Activated CD8-positive, alpha-beta T cell treated with anti-CD3 and anti-CD28 coated beads, Interleukin-2, amount 10 ng/mL, durations not matched to agents 7 days and 5 days (primary cell): ENCODE data around the gene TBC1D19. TPM values are rescaled to one million over a fixed set of nuclear protein-coding genes. Genes with fewer than 3 reads are reported as not detected.
A peak's percentile ranks its signal among the peaks of the same experiment; 100 is the strongest.

Experiments used
- ATAC-seq: fragments of 150-1000 bp; cut with Tn5 transposase; one replicate; pipeline ENCODE4 v1.10.0; 2021; ENCODE audit warnings: moderate library complexity
- CTCF ChIA-PET: fragments of 350-600 bp; sonication (Branson Sonifier 250); formaldehyde crosslinking; loops from one replicate; lab custom pipeline; 2021; ENCODE audit warnings: antibody characterized with exemption; lab: Charles Lee
- POLR2A ChIA-PET: fragments of 350-600 bp; sonication (Branson Sonifier 250); formaldehyde crosslinking; loops from one replicate; lab custom pipeline; 2021; ENCODE audit warnings: antibody characterized with exemption; lab: Charles Lee
- DNase-seq: peaks from one replicate; pipeline ENCODE4 v3.0.0-alpha.2; 2020
- H3K27ac Mint-ChIP-seq: one replicate; pipeline ENCODE4 v1.8.0; 2021; ENCODE audit warnings: mild to moderate bottlenecking, mixed read lengths
- H3K27me3 Mint-ChIP-seq: one replicate; pipeline ENCODE4 v1.8.0; 2021; ENCODE audit warnings: low read depth, mixed read lengths
- H3K36me3 Mint-ChIP-seq: one replicate; pipeline ENCODE4 v1.8.0; 2021; ENCODE audit warnings: low read depth, mixed read lengths
- H3K4me1 Mint-ChIP-seq: one replicate; pipeline ENCODE4 v1.8.0; 2021; ENCODE audit warnings: low read depth, mixed read lengths
- H3K4me3 Mint-ChIP-seq: one replicate; pipeline ENCODE4 v1.8.0; 2021; ENCODE audit warnings: mild to moderate bottlenecking, mixed read lengths
- H3K9me3 Mint-ChIP-seq: one replicate; pipeline ENCODE4 v1.8.0; 2022; ENCODE audit warnings: mixed read lengths; ENCODE audit not compliant: insufficient read depth
- total RNA-seq, 2 experiments: library from RNA; stranded (reverse); gene quantifications; one replicate each; pipeline ENCODE4 v1.2.3, GENCODE V29; 2021

The TBC1D19 gene
- total RNA-seq, 2 experiments from 2014 or later = 4.7 to 5.7 TPM

DNA sequence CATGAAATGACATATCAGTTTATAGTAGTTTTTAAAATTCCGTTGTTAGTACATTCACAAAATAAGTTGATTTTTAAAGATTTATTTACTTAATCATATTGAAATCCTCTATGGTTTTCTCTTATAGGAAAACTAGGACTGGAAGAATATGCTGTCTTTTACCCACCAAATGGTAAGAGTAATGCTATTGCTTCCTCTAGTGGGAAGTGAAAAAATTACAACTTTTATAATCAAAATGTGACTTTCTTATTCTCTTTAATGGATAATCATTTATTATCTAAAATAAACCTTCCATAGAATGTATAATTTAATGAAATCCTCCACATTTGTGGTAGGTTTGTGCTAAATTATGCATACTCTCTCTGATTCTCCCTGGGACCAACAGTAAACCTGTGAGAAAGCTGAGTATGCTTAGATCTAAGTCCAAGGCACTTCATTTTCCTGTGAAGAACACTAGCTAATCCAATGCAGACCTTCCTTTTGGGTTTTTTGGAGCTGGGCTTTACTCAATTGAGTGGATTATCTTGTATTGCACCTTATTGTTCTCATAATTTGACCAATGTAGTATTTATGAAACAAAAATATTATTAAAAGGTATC is 136.2 kb downstream of the TBC1D19 start:
- ATAC-seq = no peak
- H3K4me3 Mint-ChIP-seq = no peak overlapping the region
- H3K27me3 Mint-ChIP-seq = no peaks in the 10 kb centered on the region
- no peak for DNase-seq
- H3K9me3 Mint-ChIP-seq = no peaks in the 10 kb centered on the region
- CTCF ChIA-PET = interaction anchor here (0.6 to 4.5 kb wide), 7 partner anchors 14 to 782 kb away, joined by 3 to 24 read pairs (median 3); no protein-coding TSS in a partner anchor
- H3K4me1 Mint-ChIP-seq = peaks cover 20% of the 10 kb centered on the region
- no peaks in the 10 kb centered on the region for H3K36me3 Mint-ChIP-seq
- H3K27ac Mint-ChIP-seq = no peak overlapping the region
- POLR2A ChIA-PET = no interaction called here

DNA sequence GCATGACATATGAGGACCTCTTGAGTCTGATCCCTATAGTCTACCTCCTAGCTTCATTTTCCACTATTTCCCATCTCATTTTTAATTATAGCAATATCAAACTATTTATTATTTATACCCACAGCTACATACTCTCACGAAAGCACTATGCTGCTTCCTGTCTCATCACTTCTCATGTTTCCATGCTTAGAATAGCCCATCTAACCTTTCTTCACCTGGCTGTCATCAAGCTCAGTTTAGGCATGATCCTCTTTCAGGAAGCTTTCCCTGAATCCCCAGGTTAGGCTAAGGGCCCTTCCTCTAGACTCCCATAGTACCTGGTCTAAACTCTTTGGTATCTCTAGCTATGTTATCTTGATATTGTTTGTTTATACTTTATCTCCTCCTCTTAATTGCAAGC is 137.8 kb downstream of the TBC1D19 start:
- Mint-ChIP-seq H3K27me3 (no peaks in the 10 kb centered on the region), H3K4me1 (peaks cover 20% of the 10 kb centered on the region), H3K36me3 (no peaks in the 10 kb centered on the region), H3K4me3 (no peak overlapping the region), H3K9me3 (no peaks in the 10 kb centered on the region), H3K27ac (no peak overlapping the region)
- ATAC-seq = no peak
- no peak for DNase-seq
- POLR2A ChIA-PET = no interaction called here
- CTCF ChIA-PET = interaction anchor here (0.7 to 4.5 kb wide), 8 partner anchors 138 to 392 kb away, joined by 3 to 24 read pairs (median 4); no protein-coding TSS in a partner anchor

DNA sequence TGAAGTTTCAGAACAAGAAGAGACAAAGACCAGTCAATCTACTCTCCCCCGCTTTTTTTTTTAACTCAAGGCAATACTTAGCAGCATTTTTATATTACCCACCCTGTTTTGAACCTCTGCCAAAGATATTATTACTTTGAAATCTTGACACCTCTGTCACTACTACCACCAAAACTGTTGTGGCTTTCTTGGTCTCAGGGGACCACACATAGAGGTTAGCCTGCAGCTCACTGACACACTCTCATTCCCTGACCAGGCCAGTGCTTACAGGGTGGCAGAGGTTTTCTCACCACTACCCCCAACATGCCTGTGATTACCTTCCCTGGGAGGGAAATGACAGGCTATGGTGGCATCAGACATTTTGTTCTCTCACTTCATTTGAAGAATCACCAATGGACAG is 139.3 kb downstream of the TBC1D19 start:
- Mint-ChIP-seq H3K36me3 (no peaks in the 10 kb centered on the region), H3K4me3 (no peak overlapping the region), H3K9me3 (no peaks in the 10 kb centered on the region), H3K4me1 (peaks cover 20% of the 10 kb centered on the region), H3K27me3 (no peaks in the 10 kb centered on the region), H3K27ac (no peak overlapping the region)
- ATAC-seq (peak; percentile 61), DNase-seq (peak; percentile 33)
- CTCF ChIA-PET = interaction anchor here (0.6 to 4.5 kb wide), 3 partner anchors 101 to 287 kb away, joined by 4 to 24 read pairs (median 21); no protein-coding TSS in a partner anchor
- POLR2A ChIA-PET = interaction anchor here (0.6 kb wide), 1 partner anchor 141 kb away, joined by 3 read pairs; no protein-coding TSS in a partner anchor

DNA sequence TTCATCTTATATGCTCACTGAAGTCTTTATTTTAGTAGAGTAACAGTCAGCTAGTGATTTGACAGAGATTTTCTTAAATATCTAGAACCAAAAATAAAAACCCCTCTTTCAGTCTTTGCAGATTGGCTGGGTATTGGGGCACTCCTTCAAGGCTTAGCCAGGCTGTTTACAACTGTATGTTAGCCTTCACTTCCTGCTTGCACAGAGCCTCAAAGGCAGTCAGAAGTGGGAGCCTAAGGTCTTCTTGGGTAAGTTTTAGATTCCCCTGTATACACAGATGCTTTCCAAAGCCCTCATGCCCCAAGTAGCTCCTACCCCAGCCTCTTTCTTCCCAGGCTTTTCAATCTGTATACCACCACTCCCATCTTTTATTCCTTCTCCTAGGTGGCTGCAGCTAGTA is 140.7 kb downstream of the TBC1D19 start:
- POLR2A ChIA-PET = no interaction called here
- H3K27ac Mint-ChIP-seq = no peak overlapping the region
- ATAC-seq = no peak
- no peaks in the 10 kb centered on the region for H3K36me3 Mint-ChIP-seq
- H3K4me3 Mint-ChIP-seq = no peak overlapping the region
- DNase-seq = no peak
- H3K4me1 Mint-ChIP-seq = peaks cover 20% of the 10 kb centered on the region
- CTCF ChIA-PET = interaction anchor here (0.8 to 1.2 kb wide), 3 partner anchors 141 to 277 kb away, joined by 3 to 4 read pairs (median 3); partner anchors contain the start of gene TBC1D19
- H3K27me3 Mint-ChIP-seq = no peaks in the 10 kb centered on the region
- H3K9me3 Mint-ChIP-seq = no peaks in the 10 kb centered on the region

DNA sequence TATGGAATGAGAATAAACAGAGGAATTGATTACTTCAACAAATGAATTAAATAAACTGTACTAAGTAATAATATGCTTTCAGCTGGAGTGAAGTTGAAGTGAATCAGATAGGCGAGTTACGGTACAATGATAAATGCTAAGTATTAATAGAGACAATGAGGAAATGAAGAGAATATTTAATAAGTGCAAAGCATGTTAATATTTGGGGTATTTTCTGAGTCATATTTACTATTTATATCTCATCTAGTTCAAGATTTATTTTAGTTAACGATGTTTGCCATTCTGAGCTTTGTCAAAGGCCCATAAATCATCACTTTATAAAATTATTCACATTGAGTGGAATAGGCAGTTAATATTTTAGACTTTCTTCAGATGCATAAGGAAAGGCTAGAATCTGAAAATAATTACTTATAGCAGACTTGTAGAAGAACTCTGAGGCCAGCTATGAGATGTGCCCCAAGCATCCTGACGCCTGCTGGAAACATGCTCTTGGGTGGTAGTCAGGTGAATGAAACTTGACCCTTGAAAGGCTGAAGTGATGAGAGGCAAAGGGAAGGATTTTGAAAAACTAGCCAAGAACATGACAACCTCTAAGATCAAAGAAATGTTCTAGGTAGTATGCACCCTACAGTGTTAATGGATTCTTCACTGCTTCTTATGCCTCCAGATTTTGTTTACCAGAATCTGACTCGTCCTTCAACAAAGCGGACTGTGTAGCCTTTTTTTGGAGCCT is 142.9 kb downstream of the TBC1D19 start:
- ChIA-PET CTCF (no interaction called here), POLR2A (no interaction called here)
- Mint-ChIP-seq H3K27ac (no peak overlapping the region), H3K36me3 (no peaks in the 10 kb centered on the region), H3K4me3 (no peak overlapping the region), H3K27me3 (no peaks in the 10 kb centered on the region), H3K9me3 (no peaks in the 10 kb centered on the region), H3K4me1 (peaks cover 20% of the 10 kb centered on the region)
- DNase-seq (no peak), ATAC-seq (no peak)

DNA sequence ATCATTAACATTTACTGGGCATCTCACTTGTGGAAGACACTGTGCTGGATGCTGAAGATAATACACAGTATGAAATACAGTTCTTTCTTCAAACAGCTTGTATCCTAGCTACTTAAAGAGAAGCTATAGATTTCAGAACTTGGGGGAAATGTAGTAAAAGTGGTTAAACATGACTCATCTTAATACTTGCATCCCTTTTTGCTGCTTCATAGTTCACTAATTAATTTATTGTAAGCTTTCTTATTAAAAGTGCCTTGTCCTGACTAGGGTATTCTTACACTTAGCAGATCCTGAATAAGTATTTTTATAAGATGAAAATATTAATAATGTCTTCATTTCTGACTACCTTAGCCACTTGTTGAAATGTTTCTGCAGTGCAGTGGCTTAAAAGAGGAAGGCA is 144.0 kb downstream of the TBC1D19 start:
- Mint-ChIP-seq H3K4me1 (peaks cover 18% of the 10 kb centered on the region), H3K9me3 (no peaks in the 10 kb centered on the region), H3K27me3 (no peaks in the 10 kb centered on the region), H3K27ac (no peak overlapping the region), H3K36me3 (no peaks in the 10 kb centered on the region), H3K4me3 (no peak overlapping the region)
- ChIA-PET POLR2A (no interaction called here), CTCF (no interaction called here)
- no peak for DNase-seq
- ATAC-seq = no peak

DNA sequence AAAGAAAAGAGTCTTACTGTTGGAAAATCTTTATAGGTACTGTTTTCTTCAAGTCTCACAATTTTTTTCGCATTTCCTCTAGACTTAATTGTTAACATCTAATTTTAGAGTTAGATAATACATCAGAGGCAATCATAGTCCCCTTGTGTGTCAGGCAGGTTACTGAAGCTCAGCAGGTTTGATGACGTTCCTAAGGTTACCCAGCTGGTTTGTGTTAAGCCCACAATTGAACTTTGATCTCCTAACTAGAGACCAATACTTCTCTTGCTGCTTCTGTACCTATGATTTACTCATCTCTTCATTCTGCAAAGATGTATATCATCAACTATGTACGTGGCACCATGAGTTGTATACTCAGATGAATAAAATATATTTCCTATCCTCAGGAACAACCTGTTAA is 145.1 kb downstream of the TBC1D19 start:
- Mint-ChIP-seq H3K9me3 (no peaks in the 10 kb centered on the region), H3K4me3 (no peak overlapping the region), H3K36me3 (no peaks in the 10 kb centered on the region), H3K4me1 (peaks cover 8% of the 10 kb centered on the region), H3K27me3 (no peaks in the 10 kb centered on the region), H3K27ac (no peak overlapping the region)
- CTCF ChIA-PET = no interaction called here
- no peak for ATAC-seq
- POLR2A ChIA-PET = no interaction called here
- no peak for DNase-seq

DNA sequence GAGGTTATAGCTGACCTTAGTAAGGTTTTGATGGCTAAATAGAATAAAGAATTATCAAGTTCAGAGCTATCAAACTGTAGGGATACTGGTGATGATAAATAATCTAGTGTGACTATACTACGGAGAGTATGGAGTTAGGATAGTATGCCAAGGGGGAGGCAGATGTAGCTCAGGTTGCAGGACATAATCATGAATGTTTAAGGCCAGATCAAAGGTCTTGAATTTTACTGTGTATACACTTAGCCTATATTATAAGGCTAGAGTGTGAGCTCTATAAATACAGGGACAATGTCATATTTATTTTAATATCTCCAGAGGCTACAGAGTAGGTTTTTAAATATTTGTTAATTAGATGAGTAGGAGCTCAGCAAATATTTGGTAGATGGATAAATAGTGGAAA is 145.7 kb downstream of the TBC1D19 start:
- H3K27me3 Mint-ChIP-seq = no peaks in the 10 kb centered on the region

DNA sequence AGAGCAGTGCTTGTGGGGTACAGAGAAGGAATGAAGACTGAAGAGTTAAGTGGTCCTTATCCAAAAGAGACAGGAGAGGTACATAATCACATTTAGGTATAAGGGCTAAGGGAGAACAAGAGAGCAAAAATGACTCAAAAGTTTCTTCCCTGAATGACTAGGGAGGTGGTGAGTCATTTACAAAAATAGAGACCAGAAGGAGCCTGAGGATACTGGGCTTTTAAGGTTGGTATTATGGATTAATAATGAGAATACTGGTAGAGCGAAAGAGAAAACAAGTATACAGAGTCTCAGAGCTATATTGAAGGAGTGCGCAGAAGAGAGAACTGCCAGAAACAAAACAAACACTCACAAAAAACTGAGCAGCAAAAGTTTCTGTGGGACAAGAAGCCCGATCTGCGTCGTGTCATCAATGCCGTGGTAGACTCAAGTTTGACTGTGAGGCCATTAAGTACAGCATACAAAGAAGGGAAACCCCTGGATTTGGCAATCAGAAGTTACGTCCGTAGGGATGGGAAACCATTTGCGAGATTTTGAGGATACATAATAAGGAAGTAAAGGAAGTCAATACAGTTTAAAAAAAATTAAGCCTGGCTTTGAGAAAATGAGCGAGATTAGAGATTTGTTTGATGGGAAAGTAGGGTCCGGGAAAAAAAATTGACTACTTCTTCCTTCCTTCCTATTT is 147.6 kb downstream of the TBC1D19 start:
- CTCF ChIA-PET = no interaction called here
- DNase-seq = no peak

More for the DNA sequence above, 145.7 kb downstream of the TBC1D19 start:
- CTCF ChIA-PET = no interaction called here
- POLR2A ChIA-PET = no interaction called here
- H3K4me3 Mint-ChIP-seq = no peak overlapping the region
- H3K27ac Mint-ChIP-seq = no peak overlapping the region
- peaks cover 5% of the 10 kb centered on the region for H3K4me1 Mint-ChIP-seq
- no peak for DNase-seq
- no peaks in the 10 kb centered on the region for H3K36me3 Mint-ChIP-seq
- ATAC-seq = no peak
- H3K9me3 Mint-ChIP-seq = no peaks in the 10 kb centered on the region

DNA sequence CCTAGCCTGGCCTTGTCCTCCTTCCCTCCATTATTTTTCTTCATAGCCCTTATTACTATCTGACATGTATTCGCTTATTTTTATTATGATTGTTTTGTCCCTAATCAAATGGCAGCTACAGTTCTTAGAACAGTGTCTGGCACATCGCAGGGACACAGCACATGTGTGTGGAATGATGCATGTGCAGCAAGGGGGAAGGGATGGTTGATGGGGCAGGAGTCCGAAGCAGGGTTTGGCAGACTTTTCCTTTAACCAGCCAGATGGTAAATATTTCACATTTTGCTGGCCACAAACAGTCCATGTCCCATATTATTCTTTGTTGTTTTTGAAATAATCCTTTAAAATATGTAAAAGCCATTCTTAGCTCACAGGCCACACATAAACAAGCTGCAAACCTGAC is 148.5 kb downstream of the TBC1D19 start:
- CTCF ChIA-PET = interaction anchor here (1.1 kb wide), 1 partner anchor 15 kb away, joined by 4 read pairs; no protein-coding TSS in a partner anchor
- no peak overlapping the region for H3K4me3 Mint-ChIP-seq
- ATAC-seq (no peak), DNase-seq (no peak)
- no peaks in the 10 kb centered on the region for H3K36me3 Mint-ChIP-seq
- H3K27ac Mint-ChIP-seq = no peak overlapping the region
- no peaks in the 10 kb centered on the region for H3K9me3 Mint-ChIP-seq
- H3K4me1 Mint-ChIP-seq = no peaks in the 10 kb centered on the region
- POLR2A ChIA-PET = no interaction called here
- no peaks in the 10 kb centered on the region for H3K27me3 Mint-ChIP-seq

More for the DNA sequence above, 147.6 kb downstream of the TBC1D19 start:
- H3K4me3 Mint-ChIP-seq = no peak overlapping the region
- ATAC-seq = no peak
- H3K36me3 Mint-ChIP-seq = no peaks in the 10 kb centered on the region
- H3K9me3 Mint-ChIP-seq = no peaks in the 10 kb centered on the region
- H3K4me1 Mint-ChIP-seq = no peaks in the 10 kb centered on the region
- H3K27me3 Mint-ChIP-seq = no peaks in the 10 kb centered on the region
- H3K27ac Mint-ChIP-seq = no peak overlapping the region
- POLR2A ChIA-PET = interaction anchor here (0.9 kb wide), 1 partner anchor 129 kb away, joined by 4 read pairs; the partner anchor contains the start of gene STIM2

DNA sequence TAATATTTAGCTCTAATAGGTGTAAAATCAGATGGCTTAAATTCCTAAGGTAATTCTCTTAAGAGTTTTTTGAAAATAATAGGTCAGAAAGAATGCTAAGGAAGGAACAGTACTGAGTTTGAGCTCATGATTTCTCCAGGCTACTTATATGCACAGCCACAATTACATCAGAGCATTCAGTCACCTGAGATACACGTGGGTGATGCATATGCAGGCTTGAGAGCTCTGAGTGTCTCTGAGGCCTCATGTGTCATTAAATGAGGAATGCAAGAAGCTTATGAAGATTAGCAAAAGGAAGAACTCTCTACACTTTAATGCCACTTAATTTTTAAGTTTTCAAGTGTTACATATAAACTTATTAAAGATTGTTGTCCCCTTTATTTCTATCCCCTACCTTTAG is 152.7 kb downstream of the TBC1D19 start:
- POLR2A ChIA-PET = no interaction called here
- ATAC-seq (no peak), DNase-seq (no peak)
- H3K27me3 Mint-ChIP-seq = no peaks in the 10 kb centered on the region
- H3K36me3 Mint-ChIP-seq = no peaks in the 10 kb centered on the region
- no peaks in the 10 kb centered on the region for H3K4me1 Mint-ChIP-seq
- no peak overlapping the region for H3K27ac Mint-ChIP-seq
- no peaks in the 10 kb centered on the region for H3K9me3 Mint-ChIP-seq
- H3K4me3 Mint-ChIP-seq = no peak overlapping the region
- CTCF ChIA-PET = no interaction called here

DNA sequence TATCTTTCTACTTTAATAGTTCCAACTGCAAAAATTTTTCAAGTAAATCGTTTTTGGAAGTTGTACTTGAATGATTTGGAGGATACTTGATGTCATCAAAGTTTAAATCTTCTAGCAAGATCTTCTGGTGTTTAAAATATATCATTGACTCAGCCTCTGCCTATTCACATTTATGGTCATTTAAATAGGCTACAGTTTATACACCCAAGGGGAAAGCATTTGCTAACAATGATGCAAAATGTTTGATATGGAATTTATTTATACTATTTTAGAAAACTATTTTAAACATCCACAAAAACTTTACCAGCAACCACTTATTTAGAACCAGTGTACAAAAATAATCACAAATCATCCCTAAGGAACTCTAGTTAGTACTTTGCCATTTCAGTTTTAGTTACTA is 153.5 kb downstream of the TBC1D19 start:
- ATAC-seq (no peak), DNase-seq (no peak)
- Mint-ChIP-seq H3K4me1 (no peaks in the 10 kb centered on the region), H3K27ac (no peak overlapping the region), H3K4me3 (no peak overlapping the region), H3K36me3 (no peaks in the 10 kb centered on the region), H3K27me3 (no peaks in the 10 kb centered on the region), H3K9me3 (no peaks in the 10 kb centered on the region)
- ChIA-PET POLR2A (no interaction called here), CTCF (no interaction called here)
